GM18867 (cell line): ENCODE data around the gene APBA1.
"Not testable (repeated sequence)": the region's sequence is repeated elsewhere in the genome, so short reads cannot be mapped to it uniquely, and the experiment has no call there.

ENCODE experiments used
- ATAC-seq: cut with Tn5 transposase; IDR thresholded peaks from one replicate; pipeline ENCODE4 v1.9.1; 2021; ENCODE audit warnings: mild to moderate bottlenecking, moderate library complexity; ENCODE audit not compliant: unreplicated experiment

Gene APBA1

GRCh38 chr9:69609156-69609555 is 63.0 kb downstream of the APBA1 start:
- ATAC-seq, result no peak

DNA sequence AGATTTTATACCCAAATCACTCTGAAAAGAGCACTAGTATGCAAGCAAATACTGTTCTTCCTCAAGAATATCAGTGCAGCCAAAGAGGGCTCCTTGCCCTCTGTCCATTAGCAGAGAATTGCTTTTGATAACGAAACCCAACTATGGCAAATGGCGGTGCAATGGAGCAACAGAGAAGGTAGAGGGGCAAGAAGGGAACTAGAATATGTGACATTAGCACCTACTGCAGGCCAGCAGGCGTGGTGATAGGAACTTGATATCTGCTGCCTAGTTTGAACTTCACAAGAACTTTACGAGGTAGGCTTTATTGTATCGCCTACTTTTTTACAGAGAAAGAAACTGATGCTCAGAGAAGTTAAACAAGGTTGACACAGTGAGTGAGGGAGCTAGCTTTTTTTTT is 66.1 kb downstream of the APBA1 start:
- no peak for ATAC-seq

DNA sequence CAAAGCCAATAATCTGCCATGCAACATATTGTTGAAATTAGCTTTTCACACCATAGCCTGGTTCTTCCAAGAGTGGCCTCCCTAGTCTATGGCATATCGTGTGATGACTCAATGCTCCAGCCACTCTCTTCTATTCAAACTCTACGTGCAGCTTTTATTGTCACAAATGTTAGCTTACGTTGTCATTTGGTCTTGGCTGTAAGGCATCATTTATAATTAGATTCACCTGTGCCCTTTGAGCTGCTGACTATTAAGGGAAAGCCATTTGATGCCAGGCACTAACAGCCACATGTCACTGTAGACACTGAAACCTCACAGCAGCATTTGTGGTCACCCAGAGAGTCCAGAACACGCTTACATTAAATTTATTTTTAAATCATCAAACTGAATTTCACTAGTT is 66.8 kb downstream of the APBA1 start:
- no peak for ATAC-seq

DNA sequence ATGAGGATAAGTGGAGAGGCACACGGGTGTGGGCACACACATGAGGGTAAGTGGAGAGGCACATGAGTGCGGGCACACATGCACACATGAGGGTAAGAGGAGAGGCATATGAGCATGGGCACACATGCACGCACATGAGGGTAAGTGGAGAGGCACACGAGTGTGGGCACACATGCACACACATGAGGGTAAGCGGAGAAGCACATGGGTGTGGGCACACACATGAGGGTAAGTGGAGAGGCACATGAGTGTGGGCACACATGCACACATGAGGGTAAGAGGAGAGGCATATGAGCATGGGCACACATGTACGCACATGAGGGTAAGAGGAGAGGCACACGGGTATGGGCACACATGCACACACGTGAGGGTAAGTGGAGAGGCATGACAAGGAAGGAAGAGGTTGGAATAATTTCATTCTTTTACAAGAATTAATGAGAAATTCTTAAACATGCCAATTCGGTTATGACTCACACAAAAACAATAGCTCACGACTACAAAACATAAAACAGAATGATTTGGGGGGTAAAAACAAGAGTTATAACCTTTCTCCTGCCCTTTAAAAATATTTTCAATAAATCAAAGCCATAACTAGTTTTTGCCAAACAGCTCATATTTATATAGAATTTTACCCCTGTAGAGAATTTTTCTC is 67.5 kb downstream of the APBA1 start:
- no peak for ATAC-seq

- ATAC-seq, result no peak
Observed at GRCh38 chr9:69603656-69604055, 68.5 kb downstream of the APBA1 start.

- no peak for ATAC-seq
Observed at GRCh38 chr9:69602773-69603172, 69.4 kb downstream of the APBA1 start.

GRCh38 chr9:69601698-69602097 is 70.5 kb downstream of the APBA1 start:
- ATAC-seq, result no peak

DNA sequence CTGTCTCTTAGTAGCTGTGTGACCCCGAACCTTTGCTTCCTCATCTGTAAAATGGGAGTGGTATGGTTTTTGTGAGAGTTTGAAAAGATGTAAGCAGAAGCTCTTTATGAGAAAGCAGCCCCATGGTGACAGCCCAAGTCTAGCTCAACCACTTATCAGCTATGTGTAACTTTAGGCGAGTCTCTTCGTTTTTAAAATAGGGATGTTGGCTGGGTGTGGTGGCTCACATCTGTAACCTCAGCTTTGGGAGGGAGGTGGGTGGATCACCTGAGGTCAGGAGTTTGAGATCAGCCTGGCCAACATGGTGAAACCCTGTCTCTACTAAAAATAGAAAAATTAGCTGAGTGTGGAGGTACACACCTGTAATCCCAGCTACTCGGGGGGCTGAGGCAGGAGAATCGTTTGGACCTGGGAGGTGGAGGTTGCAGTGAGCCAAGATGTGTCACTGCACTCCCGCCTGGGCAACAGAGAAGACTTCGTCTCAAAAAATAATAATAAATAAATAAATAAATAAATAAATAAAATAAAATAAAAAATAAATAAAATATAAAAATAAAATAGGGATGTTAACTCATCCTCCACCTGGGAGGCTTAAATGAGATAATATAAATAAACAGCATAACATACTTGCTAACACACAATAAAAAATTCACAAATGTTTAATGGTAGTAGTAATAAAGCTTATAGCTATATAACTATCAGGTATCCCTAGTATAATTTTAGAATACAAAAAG is 71.7 kb downstream of the APBA1 start:
- no peak for ATAC-seq

DNA sequence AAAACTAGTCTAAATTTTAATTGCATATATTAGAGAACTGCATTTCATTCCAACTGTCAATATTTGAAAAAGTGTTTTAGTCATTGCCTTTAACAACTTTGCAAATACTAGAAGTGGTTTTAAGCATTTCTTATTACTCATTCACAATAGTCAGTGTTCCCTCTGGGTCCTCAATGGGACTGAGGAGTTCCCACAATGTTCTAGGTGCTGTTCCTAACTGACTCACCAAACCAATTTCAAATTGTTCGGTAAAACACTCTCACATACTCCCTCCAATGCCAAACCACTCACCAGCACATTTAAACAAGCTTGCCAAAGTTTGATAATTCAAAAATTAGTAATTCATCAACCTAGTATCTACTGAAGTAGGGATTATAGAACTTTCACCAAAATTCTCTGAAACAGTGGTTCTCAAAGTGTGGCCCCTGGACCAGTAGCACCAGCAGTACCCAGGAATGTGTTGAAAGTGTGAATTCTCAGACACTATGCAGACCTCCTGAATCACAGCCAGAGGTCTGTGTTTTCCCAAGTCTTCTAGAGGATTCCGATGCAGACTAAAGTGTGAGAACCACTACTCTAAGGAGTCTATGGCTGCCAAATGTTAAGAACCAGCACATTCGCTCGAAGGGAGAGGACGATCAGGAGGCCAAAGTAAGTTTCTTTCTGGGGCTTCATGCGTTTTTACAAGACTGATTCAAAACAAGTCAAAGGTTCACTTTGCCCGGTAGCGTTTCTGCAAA is 72.8 kb downstream of the APBA1 start:
- no peak for ATAC-seq

GRCh38 chr9:69596906-69597305 is 75.3 kb downstream of the APBA1 start:
- not testable (repeated sequence) for ATAC-seq

DNA sequence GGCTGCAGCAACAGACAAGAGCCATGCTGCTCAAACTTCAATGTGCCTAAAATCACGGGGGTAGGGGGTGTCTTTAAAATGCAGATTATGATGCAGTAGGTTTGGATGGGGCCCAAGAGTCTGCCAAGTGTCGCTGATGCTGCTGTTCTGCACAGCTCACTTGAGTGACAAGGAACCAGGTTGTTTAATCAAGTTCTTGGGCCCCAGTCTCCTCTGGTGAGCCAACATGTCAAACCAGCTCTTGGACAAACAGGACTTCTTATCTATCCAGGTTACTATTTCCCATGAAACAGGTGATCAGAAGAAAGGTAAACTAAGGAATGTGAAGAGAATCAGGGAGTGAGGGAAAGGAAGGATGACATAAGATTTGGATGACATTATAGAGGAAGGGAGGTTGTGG is 78.0 kb downstream of the APBA1 start:
- no peak for ATAC-seq

DNA sequence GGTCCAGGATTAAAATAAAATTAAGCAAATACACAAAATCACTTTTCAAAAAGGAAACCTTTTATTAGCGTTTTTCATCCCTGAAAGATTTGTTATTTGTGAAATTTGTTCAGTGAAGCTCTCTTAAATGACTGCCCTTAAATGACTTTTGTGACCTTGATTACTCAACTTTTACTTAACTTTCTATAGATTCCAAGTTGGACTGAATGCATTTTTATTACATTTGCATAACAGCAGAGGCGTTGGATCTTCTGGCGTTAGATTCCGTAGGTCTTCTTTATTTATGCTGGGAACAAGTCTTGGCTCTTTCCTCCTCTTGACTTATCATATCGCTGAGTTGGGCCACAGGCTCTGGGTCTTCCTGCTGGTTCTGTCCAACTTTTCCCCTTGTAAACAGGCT is 78.4 kb downstream of the APBA1 start:
- no peak for ATAC-seq

DNA sequence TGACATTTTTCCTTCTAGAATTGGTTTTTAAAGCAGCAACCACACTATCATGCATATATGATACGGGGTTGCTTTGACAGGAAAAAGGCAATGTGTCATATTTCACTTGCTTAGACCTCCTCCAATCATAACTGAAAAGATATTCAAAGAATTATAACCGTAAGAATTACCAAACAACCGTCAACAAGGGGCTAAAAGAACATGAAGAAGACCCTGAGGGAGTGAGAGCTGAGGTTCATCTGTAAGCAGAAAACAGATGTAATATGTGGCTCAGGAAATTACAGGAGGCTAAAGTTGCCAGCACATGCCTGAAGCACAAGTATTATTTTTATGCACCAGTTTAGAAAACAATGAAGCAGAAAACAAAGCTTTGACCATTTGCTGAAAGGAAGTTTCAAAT is 78.9 kb downstream of the APBA1 start:
- no peak for ATAC-seq

DNA sequence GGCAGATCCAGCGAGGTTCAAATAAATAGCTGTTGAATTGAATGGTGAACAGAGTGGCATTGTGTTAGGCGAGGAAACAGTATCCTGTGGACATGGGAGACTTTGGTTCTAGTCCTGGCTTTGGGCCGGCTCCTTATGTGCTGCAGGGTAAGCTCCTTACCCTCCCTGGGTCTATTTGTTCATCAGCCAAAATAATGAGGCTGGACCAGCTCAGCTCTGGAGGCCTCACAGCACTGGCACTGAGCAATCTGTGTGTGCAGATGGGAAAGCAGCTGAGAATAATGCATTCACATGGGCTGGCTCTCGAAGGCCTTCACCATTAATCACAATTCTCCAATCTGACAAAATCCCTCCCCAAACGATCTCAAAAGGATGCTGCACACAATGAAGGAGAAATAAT is 81.9 kb downstream of the APBA1 start:
- ATAC-seq, result no peak

- ATAC-seq, result no peak
Observed at GRCh38 chr9:69589156-69589555, 83.0 kb downstream of the APBA1 start.

- ATAC-seq, result no peak
Observed at GRCh38 chr9:69585571-69585970, 86.6 kb downstream of the APBA1 start.

DNA sequence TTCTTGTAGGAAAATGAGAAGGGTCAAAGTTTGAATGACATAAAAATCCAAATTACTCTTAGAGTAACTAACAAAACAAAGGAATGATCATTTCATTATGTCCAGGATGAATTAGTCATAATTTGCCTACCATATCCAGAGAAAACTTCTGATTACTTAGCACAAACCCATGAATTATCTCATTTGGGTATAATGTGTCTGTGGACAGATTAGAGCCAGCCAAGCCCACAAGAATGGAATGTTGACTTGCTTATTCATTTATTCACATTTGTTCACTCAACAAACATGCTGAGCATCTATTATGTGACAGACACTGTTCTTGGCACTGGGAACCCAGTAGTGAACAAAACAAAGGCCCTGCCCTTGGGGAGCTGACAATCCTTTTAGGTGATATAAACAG is 87.4 kb downstream of the APBA1 start:
- no peak for ATAC-seq

DNA sequence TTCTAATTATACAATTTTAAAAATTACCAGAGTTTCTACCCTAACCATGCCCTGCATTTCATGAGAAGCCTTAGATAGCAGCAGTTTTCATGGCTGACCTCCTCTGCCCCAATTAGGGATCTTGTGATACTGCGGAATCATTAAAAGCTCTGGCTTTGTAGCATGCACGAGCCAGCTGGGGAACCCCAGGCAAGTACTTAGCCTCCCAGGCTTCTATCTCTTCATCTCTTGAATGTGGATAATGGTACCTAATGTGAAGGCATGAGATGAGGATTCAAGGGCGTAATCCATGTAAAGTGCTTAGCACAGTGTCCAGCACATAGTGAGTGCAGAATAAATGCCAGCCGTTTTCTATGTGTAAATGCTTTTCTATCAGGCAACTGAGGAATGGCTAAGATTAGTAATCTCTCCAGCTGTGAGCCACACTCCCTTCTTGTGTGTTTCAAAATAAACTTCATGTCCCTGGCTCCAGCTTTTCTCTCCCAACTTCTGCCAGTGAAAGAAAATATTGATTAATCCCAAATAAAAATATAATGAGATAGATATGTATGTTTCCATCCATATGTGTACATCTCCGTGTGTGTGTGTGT is 88.4 kb downstream of the APBA1 start:
- no peak for ATAC-seq

GRCh38 chr9:69582544-69583297 is 89.5 kb downstream of the APBA1 start:
- no peak for ATAC-seq

GRCh38 chr9:69582018-69582417 is 90.2 kb downstream of the APBA1 start:
- peak; percentile 40 for ATAC-seq
